Skeletal muscle tissue (tissue), 4 donors: Measurements from ENCODE around the gene KIF18A. TPM values are rescaled to one million over a fixed set of nuclear protein-coding genes. Genes with fewer than 3 reads are reported as not detected.

Source experiments
- H3K27ac ChIP-seq: one replicate; pipeline ENCODE4 v1.7.0; 2013; ENCODE audit warnings: mild to moderate bottlenecking, low read depth, low read length, inconsistent platforms
- H3K27me3 ChIP-seq, 3 donors: one replicate each; pipeline ENCODE4 v1.7.0; 2013; ENCODE audit warnings: low read length in 3 of 3; ENCODE audit not compliant: control insufficient read depth in 3 of 3, insufficient read depth in 3 of 3
- H3K36me3 ChIP-seq, 3 donors: one replicate each; pipeline ENCODE4 v1.7.0; 2013; ENCODE audit warnings: low read length in 3 of 3; ENCODE audit not compliant: control insufficient read depth in 3 of 3, insufficient read depth in 3 of 3
- H3K4me1 ChIP-seq, 3 donors: one replicate each; pipeline ENCODE4 v1.7.0; 2013; ENCODE audit warnings: low read length in 3 of 3, mild to moderate bottlenecking in 3 of 3; ENCODE audit not compliant: control insufficient read depth in 3 of 3, insufficient read depth in 3 of 3
- H3K4me3 ChIP-seq, 3 donors: one replicate each; pipeline ENCODE4 v1.7.0; 2013; ENCODE audit warnings: low read length in 3 of 3
- H3K9ac ChIP-seq, 3 donors: one replicate each; pipeline ENCODE4 v1.7.0; 2013; ENCODE audit warnings: low read length in 3 of 3, mild to moderate bottlenecking in 3 of 3, moderate library complexity in 2 of 3, low read depth in 1 of 3
- H3K9me3 ChIP-seq, 3 donors: one replicate each; pipeline ENCODE4 v1.7.0; 2013; ENCODE audit warnings: low read length in 3 of 3; ENCODE audit not compliant: control insufficient read depth in 3 of 3
- total RNA-seq: library from RNA; depleted of rRNA; stranded (reverse); fragments of >200 nt; gene quantifications from one replicate; pipeline ENCODE4 v1.2.3, GENCODE V29; 2014
- donor health status: Osteomylitis.

The KIF18A gene
- total RNA-seq, 1 donor from 2014 or later, result 4.7 TPM

DNA sequence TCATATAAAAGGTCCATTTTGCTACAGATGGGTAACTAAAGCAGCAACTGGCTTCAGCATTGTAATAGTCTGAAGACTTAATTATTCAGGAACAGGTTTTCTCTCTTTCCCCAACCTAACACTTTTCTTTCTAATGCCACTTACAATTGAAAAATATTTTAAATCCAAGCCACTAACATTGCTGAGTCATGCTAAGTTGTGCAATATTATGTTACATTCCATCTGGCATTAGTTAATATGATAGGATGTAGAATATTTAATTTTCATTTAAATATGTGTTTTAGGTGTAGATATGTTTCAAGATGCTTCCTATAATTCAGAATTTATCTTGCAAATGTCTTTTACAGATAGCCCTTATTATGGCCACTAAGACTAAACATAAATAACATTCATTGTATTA lies 98.6 kb downstream of the KIF18A start:
- Histone ChIP-seq H3K27me3 (no peaks in the 10 kb centered on the region), H3K27ac (no peak overlapping the region), H3K9ac (no peak overlapping the region), H3K9me3 (no peaks in the 10 kb centered on the region), H3K4me3 (no peak overlapping the region), H3K4me1 (no peaks in the 10 kb centered on the region), H3K36me3 (no peaks in the 10 kb centered on the region)

DNA sequence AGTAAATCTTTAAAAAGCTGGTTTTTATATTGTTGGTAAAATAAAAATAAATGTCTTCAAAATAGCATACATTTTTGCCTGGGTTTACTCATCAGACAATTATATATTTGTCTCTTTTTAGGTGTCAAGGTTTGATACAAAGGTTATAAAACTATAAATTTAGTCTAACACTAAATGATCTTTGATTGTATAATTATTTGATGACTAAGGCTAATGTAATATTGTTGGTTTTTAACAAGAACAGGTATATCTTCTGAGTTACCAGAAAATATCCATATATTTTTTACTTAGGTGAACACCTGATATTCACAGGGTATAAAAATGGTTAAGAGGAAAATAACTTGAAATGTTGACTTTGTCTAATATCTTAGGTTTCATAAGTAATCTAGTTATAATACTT lies 104.3 kb downstream of the KIF18A start:
- H3K4me3 ChIP-seq, result no peak overlapping the region
- H3K9ac ChIP-seq, result no peak overlapping the region
- no peaks in the 10 kb centered on the region for H3K4me1 ChIP-seq
- H3K36me3 ChIP-seq, result no peaks in the 10 kb centered on the region
- H3K27ac ChIP-seq, result no peak overlapping the region
- no peaks in the 10 kb centered on the region for H3K27me3 ChIP-seq
- H3K9me3 ChIP-seq, result peaks cover 0 to 6% (median 0%) of the 10 kb centered on the region in 3 donors

DNA sequence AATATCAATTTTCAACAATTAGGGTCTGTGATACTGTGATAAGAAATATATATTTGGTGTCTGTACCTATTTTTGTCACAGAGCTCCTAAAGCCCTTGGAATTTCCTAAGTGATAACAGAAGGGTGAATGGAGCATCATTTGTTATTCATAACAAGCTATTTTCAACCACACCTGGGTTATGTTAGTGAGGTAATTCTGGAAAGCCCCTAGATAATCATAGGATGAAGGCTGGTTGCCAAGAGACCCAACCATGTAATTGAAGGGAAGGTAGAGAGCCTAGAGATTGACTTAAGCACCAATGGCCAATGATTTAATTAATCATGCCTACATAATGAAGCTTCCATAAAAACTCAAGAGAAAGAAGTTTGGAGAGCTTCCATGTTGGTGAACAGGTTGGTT lies 109.4 kb downstream of the KIF18A start:
- H3K4me1 ChIP-seq, result no peaks in the 10 kb centered on the region
- H3K36me3 ChIP-seq, result no peaks in the 10 kb centered on the region
- H3K4me3 ChIP-seq, result no peak overlapping the region
- H3K27me3 ChIP-seq, result no peaks in the 10 kb centered on the region
- no peak overlapping the region for H3K27ac ChIP-seq
- H3K9me3 ChIP-seq, result peaks cover 0 to 6% (median 0%) of the 10 kb centered on the region in 3 donors
- H3K9ac ChIP-seq, result no peak overlapping the region

DNA sequence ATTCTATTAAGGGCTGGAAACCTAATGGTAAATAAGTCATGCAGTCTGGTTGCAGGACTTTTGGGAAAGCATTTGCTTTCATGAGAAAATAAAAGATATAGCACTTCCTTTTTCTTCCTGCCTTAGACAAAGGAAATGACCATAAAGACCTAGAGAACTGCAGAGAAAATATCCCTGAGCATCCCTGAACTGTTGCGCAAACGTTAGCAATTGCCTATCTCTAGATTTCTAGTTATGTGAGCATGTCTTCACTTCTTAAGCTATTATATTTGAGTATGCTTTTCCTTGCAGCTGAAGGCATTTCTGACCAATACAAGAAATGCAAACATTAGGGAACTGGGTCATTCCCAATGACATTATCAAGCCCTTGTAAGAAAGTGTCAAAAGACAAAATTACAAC lies 110.6 kb downstream of the KIF18A start:
- Histone ChIP-seq H3K27me3 (no peaks in the 10 kb centered on the region), H3K9ac (no peak overlapping the region), H3K9me3 (peaks cover 0 to 2% (median 0%) of the 10 kb centered on the region in 3 donors), H3K4me3 (no peak overlapping the region), H3K27ac (no peak overlapping the region), H3K4me1 (no peaks in the 10 kb centered on the region), H3K36me3 (no peaks in the 10 kb centered on the region)

DNA sequence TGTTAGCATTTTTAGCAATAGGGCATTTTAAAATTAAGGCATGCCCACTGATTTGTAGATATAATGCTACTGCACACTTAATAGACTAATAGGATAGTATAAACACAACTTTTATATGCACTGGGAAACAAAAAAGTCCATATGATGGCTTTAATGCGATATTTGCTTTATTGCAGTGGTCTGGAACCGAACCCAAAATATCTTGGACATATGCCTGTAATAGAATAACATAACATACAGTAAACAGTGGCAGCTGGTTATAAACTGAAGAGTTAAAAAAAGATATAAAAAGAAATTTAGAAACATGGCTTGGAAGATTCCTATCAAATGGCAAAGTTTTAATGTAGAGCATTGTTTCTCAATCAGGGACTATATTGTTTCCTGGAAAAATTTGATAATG lies 111.9 kb downstream of the KIF18A start:
- Histone ChIP-seq H3K4me3 (no peak overlapping the region), H3K4me1 (no peaks in the 10 kb centered on the region), H3K36me3 (no peaks in the 10 kb centered on the region), H3K27ac (no peak overlapping the region), H3K9me3 (peaks cover 0 to 2% (median 0%) of the 10 kb centered on the region in 3 donors), H3K27me3 (no peaks in the 10 kb centered on the region), H3K9ac (no peak overlapping the region)

DNA sequence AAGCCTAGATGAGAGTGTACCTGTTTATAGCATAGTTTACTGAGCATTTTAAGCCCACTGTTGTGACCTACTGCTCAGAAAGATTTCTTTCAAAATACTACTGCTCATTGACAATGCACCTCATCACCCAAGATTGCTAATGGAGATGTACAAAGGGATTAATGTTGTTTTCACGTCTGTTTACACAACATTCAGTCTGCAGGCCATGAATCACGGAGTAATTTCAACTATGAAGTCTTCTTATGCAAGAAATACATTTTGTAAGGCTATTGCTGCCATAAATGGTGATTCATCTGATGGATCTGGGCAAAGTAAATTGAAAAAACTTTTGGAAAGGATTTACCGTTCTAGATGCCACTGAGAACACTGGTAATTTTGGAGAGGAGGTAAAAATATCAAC lies 112.9 kb downstream of the KIF18A start:
- Histone ChIP-seq H3K9me3 (peaks cover 0 to 2% (median 0%) of the 10 kb centered on the region in 3 donors), H3K4me1 (no peaks in the 10 kb centered on the region), H3K36me3 (no peaks in the 10 kb centered on the region), H3K4me3 (no peak overlapping the region), H3K27me3 (no peaks in the 10 kb centered on the region), H3K9ac (no peak overlapping the region), H3K27ac (no peak overlapping the region)

DNA sequence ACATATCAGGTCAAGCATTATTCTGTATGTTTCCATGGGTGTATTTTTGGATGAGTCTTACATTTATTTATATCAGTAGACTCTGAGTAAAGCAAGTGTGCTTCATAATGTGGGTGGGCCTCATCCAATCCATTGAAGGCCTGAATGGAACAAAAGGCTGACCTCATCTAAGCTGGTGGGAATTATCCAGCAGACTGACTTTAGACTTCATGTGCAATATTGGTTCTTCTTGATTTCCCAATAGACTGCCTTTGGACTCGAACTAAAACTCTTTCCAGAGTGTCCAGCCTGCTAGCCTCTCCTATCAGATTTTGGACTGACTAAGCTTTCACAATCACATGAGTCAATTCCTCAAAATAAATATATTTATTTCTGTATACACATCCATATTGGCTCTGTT lies 116.2 kb downstream of the KIF18A start:
- Histone ChIP-seq H3K9me3 (no peaks in the 10 kb centered on the region), H3K36me3 (no peaks in the 10 kb centered on the region), H3K27me3 (no peaks in the 10 kb centered on the region), H3K4me3 (no peak overlapping the region), H3K27ac (no peak overlapping the region), H3K4me1 (no peaks in the 10 kb centered on the region), H3K9ac (no peak overlapping the region)

DNA sequence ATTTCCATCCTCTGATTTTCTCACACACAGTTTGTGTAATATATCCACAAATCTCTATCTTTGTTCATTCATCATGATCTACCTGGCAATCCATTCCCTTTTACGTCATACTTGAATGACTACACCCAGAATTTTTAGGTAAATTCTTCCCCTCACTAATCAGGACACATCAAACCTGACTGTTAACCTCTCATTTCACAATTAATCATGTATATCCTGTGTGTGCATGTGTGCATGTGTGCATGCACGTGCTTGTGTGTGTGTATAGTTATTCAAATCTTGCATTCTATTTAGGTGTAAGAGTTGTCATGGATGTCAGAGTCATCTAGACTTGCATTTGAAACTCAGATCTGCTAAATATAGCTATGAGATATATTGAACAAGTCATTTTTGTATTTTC lies 130.4 kb downstream of the KIF18A start:
- Histone ChIP-seq H3K4me3 (no peak overlapping the region), H3K27me3 (no peaks in the 10 kb centered on the region), H3K4me1 (no peaks in the 10 kb centered on the region), H3K36me3 (no peaks in the 10 kb centered on the region), H3K9ac (no peak overlapping the region), H3K9me3 (no peaks in the 10 kb centered on the region), H3K27ac (no peak overlapping the region)

DNA sequence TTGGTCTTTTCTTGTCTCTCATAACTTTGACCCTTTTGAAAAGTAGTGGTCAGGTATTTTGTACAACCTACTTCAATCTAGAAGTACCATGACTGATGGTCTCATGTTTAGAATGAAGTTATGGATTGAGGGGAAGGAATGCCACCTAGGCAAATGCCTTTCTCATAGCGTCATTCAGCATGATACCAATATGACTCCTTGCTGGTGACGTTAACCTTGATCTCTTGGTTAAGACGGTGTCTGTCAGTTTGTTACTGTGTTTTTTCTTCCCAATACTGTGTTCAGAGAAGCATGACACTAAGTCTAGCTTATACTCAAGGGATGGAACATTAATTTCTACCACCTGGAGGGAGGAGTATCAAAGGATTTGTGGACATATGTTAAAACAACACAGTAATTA lies 130.9 kb downstream of the KIF18A start:
- no peaks in the 10 kb centered on the region for H3K27me3 ChIP-seq
- no peak overlapping the region for H3K27ac ChIP-seq
- no peaks in the 10 kb centered on the region for H3K36me3 ChIP-seq
- no peaks in the 10 kb centered on the region for H3K9me3 ChIP-seq
- no peak overlapping the region for H3K4me3 ChIP-seq
- H3K9ac ChIP-seq, result no peak overlapping the region
- H3K4me1 ChIP-seq, result no peaks in the 10 kb centered on the region

DNA sequence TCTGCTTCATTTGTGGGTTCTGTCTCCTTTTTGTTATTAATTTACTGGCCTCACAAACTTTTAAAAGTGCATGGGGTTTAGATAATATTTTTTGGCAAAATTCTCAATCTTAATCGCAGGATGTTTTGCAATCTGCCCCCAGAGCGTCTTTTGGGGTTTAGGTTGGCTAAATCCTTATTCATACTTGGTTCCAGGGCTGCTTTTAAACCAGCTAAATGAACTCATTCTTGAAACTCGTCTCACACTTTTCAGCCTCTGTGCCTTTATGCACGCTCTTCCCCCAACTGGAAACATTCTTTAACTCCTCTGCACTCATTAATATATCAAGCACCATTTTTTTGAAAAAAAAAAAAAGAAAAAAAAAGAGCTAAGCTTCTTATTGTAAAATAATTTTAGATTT lies 131.7 kb downstream of the KIF18A start:
- Histone ChIP-seq H3K27ac (no peak overlapping the region), H3K4me3 (no peak overlapping the region), H3K36me3 (no peaks in the 10 kb centered on the region), H3K9ac (no peak overlapping the region), H3K4me1 (no peaks in the 10 kb centered on the region), H3K27me3 (no peaks in the 10 kb centered on the region), H3K9me3 (no peaks in the 10 kb centered on the region)
